Measurements from ENCODE around the gene RPS6KA6.

GRCh38 chrX:84174348-84174747, 13.7 kb downstream of the RPS6KA6 start:
- TF ChIP-seq PAX5 (IDR thresholded peaks at IDR 0.05; ENCODE audit: borderline replicate concordance, low read depth, low read length) (no peak), MYB (IDR thresholded peaks at IDR 0.05; ENCODE audit: borderline replicate concordance, low read depth, low read length) (no peak), RCOR1 (conservative IDR thresholded peaks at IDR 0.05; ENCODE audit: low read depth, low read length) (no peak), ESRRA (IDR thresholded peaks at IDR 0.05; ENCODE audit: low read length) (no peak), REST (IDR thresholded peaks at IDR 0.05; ENCODE audit: low read depth, low read length) (no peak), CTCF (IDR thresholded peaks at IDR 0.05 in 2 of 3, conservative IDR thresholded peaks at IDR 0.05 in 1 of 3; ENCODE audit: control insufficient read depth in 2 of 3, extremely low read depth in 1 of 3, insufficient read depth in 1 of 3, low read depth in 3 of 3, low read length in 3 of 3) (no peak), RAD21 (IDR thresholded peaks at IDR 0.05; ENCODE audit: insufficient read depth, low read depth, low read length) (no peak), ZZZ3 (IDR thresholded peaks at IDR 0.05; ENCODE audit: control insufficient read depth, insufficient read length, low read depth) (no peak), RELA (IDR thresholded peaks at IDR 0.05; ENCODE audit: borderline replicate concordance, partially characterized antibody) (no peak), ZBTB11 (CRISPR knock-in tag; IDR thresholded peaks at IDR 0.05) (no peak), NRF1 (conservative IDR thresholded peaks at IDR 0.05; ENCODE audit: low read depth, low read length) (no peak), SUZ12 (IDR thresholded peaks at IDR 0.05; ENCODE audit: unreplicated experiment) (no peak), TCF7 (IDR thresholded peaks at IDR 0.05; ENCODE audit: borderline replicate concordance) (no peak), CBFB (IDR thresholded peaks at IDR 0.05; ENCODE audit: low read depth) (no peak)

All from GM12878 (cell line).